ENCODE results near the gene POLR1E.
"Not testable (repeated sequence)": the region's sequence is repeated elsewhere in the genome, so short reads cannot be mapped to it uniquely, and the experiment has no call there.

Gene POLR1E

DNA sequence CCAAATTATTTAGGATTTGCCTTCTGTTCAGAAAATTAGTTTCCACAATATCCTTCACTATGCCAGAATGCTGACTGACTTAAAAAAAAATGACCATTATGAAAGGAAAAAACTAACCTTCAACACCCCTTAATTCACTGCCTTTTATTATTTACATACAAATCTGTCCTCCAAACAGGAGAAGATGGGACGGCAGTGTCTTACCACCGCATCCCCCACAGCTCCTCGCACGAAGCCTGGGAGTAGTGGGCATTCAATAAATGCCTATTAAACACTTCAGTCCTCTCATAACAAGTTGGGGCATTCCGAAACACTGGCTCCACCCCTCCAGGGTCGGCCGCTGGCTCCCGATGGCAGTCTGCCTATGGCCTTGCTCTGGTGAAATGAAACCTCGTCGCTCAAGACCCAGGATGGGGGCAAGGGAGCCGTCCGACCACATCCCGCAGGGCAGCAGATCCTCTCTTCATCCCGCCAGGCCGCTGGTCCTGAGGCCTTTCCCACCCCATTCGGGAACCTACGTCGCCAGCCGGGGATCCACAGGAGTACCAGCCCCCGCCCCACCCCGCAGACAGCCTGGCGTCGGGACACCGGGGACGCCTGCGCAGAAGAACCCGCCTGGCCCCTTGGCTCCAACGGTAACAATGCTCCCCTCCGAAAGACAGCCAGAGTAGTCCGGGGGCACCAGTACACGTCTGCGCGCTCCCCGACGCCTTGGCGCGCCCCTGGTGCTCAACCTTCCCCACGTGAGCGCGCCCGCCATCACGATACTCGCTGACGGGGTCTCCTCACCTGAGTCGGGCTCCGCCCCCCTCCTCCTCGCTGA is 21.1 kb upstream of the POLR1E start:
- in situ Hi-C loops (cut with MboI; ENCODE audit: low sequenced_read_pairs), result no loop called here

- in situ Hi-C loops (cut with MboI; ENCODE audit: low sequenced_read_pairs), result no loop called here
These were observed 20.3 kb upstream of the POLR1E start, which contains the start of gene ZBTB5 for GRCh38 chr9:37465249-37466036. TSS of gene ZBTB5 (minus strand) at chr9:37465450. CDS start at chr9:37442551, 22,899 bp downstream.

- in situ Hi-C loops (cut with MboI; ENCODE audit: low sequenced_read_pairs), result no loop called here
These were observed 19.6 kb upstream of the POLR1E start for GRCh38 chr9:37466037-37466709.

DNA sequence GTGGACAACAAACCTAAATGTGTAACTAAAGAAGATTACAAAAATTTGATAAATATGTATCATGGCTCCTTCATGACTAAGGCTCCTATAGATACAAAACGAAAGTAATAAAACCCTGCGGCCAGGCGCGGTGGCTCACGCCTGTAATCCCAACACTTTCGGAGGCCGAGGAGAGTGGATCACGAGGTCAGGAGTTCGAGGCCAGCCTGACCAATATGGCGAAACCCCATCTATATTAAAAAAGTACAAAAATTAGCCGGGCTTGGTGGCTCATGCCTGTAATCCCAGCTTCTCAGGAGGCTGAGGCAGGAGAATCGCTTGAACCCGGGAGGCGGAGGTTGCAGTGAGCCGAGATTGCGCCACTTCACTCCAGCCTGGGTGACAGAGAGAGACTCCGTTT is 18.2 kb upstream of the POLR1E start:
- in situ Hi-C loops (cut with MboI; ENCODE audit: low sequenced_read_pairs), result not testable (repeated sequence)

DNA sequence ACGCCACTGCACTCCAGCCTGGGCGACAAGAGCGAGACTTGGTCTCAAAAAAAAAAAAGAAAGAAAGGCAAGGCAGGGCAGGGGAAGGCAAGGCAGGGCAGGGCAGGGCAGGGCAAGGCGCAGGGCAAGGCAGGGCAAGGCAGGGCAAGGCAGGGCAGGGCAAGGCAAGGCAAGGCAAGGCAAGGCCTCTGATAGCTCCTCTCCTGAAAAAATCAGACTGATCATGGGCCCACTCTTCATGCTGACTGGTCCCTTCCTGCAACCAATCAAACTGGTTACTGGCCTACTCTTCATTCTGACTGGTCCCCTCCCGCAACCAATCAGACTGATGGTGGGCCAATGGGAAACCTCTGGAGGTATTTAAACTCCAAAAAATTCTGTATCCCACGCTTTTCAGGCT is 17.1 kb upstream of the POLR1E start:
- in situ Hi-C loops (cut with MboI; ENCODE audit: low sequenced_read_pairs), result no loop called here

DNA sequence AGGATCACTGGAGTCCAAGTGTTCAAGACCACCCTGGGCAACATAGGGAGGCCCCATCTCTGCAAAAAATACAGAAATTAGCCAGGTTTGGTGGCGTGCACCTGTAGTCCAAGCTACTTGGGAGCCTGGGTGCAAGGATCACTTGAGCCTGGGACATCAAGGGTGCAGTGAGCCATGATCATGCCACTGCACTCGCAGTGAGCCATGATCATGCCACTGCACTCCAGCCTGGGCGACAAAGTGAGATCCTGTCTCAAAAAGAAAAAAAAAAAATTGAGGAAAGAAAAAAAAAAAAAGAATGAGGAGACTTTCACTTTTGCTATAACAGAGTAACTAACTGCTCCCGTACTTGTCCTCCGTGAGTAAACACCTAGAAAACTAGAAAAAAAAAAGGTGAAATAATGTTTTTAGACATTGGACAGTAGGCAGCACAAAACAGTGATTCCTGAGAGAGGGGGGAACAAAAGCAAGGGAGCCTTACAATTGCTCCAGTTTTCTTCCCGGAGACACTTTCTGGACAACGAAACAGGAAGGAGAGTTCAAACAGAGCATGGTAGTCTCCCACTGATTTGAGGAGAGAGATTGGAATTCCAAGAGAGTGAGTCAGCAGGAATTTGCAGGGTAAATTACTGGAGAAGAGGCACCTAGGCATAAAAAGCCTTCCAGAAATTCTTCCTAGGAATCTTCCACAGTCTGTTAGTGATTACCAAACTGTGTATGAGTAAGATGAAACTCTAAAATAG is 13.6 kb upstream of the POLR1E start:
- in situ Hi-C loops (cut with MboI; ENCODE audit: low sequenced_read_pairs), result no loop called here

GRCh38 chr9:37473982-37474381 is 11.8 kb upstream of the POLR1E start:
- in situ Hi-C loops (cut with MboI; ENCODE audit: low sequenced_read_pairs), result not testable (repeated sequence)

GRCh38 chr9:37474438-37474837 is 11.3 kb upstream of the POLR1E start:
- in situ Hi-C loops (cut with MboI; ENCODE audit: low sequenced_read_pairs), result no loop called here

- in situ Hi-C loops (cut with MboI; ENCODE audit: low sequenced_read_pairs), result loop anchor here (25.0 kb wide), 2 partner anchors 385 to 885 kb away; no protein-coding TSS in a partner anchor
These were observed 8.8 kb upstream of the POLR1E start for GRCh38 chr9:37476930-37477329.

DNA sequence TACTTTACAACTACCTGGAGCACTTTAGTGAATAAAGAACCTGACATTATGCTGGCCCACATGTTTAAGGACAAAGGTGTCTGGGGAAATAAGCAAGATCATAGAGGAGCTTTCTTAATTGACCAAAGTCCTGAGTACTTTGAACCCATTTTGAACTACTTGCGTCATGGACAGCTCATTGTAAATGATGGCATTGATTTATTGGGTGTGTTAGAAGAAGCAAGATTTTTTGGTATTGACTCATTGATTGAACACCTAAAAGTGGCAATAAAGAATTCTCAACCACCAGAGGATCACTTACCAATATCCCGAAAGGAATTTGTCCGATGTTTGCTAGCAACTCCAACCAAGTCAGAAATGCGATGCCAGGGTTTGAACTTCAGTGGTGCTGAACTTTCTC is 8.3 kb upstream of the POLR1E start:
- in situ Hi-C loops (cut with MboI; ENCODE audit: low sequenced_read_pairs), result loop anchor here (25.0 kb wide), 2 partner anchors 385 to 885 kb away; no protein-coding TSS in a partner anchor

GRCh38 chr9:37477987-37478619 is 7.6 kb upstream of the POLR1E start:
- in situ Hi-C loops (cut with MboI; ENCODE audit: low sequenced_read_pairs), result loop anchor here (25.0 kb wide), 2 partner anchors 384 to 884 kb away; no protein-coding TSS in a partner anchor

GRCh38 chr9:37480759-37481158 is 5.0 kb upstream of the POLR1E start:
- in situ Hi-C loops (cut with MboI; ENCODE audit: low sequenced_read_pairs), result loop anchor here (25.0 kb wide), 2 partner anchors 382 to 882 kb away; no protein-coding TSS in a partner anchor

DNA sequence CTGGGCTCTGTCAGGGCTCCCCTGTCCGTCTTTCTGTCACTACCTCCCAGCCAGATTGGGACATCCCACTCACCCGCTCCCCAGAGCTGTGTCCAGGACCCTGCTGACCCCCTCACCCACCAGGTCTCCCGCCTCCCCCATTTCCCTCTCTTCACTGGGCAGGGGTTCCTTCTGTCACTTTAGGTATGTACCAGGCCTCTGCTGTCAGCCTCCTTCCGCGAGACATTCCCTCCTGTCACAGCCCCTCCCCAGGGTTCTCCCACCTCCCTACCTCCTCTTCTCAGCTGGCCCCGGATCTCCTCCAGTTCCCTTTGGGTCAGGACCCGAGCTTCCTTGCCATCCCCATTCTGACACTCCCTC is 488 bp downstream of the POLR1E start:
- in situ Hi-C loops (cut with MboI; ENCODE audit: low sequenced_read_pairs), result loop anchor here (25.0 kb wide), 2 partner anchors 376 to 876 kb away; no protein-coding TSS in a partner anchor

DNA sequence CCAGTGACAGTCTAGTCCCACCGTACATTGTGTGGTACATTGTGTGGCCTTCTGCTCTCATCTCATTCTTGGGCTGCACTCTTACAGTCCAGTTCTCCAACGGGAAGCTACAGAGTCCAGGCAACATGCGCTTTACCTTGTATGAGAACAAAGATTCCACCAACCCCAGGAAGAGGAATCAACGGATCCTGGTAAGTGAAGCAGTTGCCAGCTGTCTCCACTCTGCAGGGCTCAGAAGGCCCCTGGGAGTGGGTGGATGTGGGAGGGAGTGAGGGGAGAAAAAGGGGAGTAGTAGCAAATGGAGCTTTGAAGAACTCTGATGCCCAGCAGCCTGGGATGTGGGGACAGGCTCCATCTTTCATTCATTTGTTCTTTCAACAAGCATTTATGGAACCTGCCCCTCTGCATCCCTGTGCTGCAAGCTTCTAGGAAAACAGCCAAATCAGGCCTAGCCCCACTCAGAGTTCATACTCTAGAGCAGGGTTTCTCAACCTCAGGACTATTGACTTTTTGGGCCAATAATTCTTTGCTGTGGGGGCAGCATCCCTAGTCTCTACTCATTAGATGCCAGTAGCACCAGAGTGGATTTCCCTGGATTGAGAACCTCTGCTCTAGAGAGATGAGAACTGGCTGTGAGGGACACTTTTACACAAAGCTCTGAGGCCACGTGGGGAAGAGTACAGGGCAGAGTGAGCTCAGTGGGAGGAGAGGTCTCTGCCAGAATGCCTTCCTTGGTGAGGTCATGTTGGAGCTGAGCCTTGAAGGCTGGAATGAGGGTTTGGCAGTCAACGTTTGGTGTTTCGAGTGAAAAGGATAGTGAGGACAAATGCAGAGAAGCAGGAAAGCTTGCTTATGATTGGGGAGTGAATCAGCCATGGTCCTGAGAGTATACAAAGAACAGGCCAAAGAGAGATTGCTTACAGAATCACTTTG is 1.1 kb downstream of the POLR1E start:
- in situ Hi-C loops (cut with MboI; ENCODE audit: low sequenced_read_pairs), result loop anchor here (25.0 kb wide), 2 partner anchors 375 to 875 kb away; no protein-coding TSS in a partner anchor

- in situ Hi-C loops (cut with MboI; ENCODE audit: low sequenced_read_pairs), result loop anchor here (25.0 kb wide), 2 partner anchors 370 to 870 kb away; no protein-coding TSS in a partner anchor
These were observed 6.2 kb downstream of the POLR1E start for GRCh38 chr9:37491939-37492338.

- in situ Hi-C loops (cut with MboI; ENCODE audit: low sequenced_read_pairs), result loop anchor here (25.0 kb wide), 2 partner anchors 367 to 867 kb away; no protein-coding TSS in a partner anchor
These were observed 9.8 kb downstream of the POLR1E start for GRCh38 chr9:37495571-37495970.

DNA sequence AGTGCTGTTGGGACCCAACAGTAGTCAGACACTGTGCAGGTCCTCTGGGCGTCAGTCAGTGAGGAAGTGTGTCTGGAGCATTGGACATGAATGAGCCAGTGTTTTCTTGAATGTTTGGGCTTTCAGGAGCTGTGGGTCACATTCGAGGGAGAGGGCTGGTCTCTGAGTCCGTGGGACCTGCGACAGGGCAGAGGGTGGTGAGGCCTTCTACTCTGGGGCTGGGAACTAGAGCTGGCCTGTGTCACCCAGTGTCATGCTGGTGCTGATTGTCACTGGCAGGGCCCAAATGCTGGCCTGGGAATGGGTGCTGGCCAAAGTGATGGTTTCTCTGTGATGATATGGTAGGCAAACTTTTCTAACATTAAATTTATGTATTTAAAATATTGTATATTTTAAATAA is 10.3 kb downstream of the POLR1E start:
- in situ Hi-C loops (cut with MboI; ENCODE audit: low sequenced_read_pairs), result loop anchor here (25.0 kb wide), 2 partner anchors 366 to 866 kb away; no protein-coding TSS in a partner anchor

GRCh38 chr9:37497320-37497719 is 11.6 kb downstream of the POLR1E start:
- in situ Hi-C loops (cut with MboI; ENCODE audit: low sequenced_read_pairs), result loop anchor here (25.0 kb wide), 2 partner anchors 365 to 865 kb away; no protein-coding TSS in a partner anchor

Measured in HL-60/S4 (cell line).